Activated naive CD4-positive, alpha-beta T cell (primary cell): ENCODE data around the gene OR5B21.

Source experiments
- DNase-seq, 4 experiments: peaks; one replicate each; lab custom pipeline; 2025; lab: John Stamatoyannopoulos, UW

OR5B21 gene

DNA sequence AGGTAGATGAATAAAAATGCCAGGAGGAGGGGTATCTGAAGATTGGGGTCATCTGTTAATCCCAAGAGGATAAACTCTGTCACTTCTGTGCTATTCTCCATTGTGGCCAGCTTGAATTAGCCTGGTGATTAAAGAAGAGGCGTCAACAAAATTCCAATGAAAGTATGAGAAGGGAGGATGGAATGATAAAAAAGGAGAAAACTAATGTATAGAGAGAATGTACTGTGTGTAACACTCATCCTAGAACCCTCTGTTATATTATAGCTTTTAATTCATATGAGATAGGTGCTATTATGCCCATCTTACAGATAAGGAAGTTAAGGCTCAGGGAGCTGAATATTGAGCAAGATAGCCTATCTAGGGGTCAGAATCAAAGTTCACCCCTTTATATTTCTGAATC, at the start of gene OR5B21:
Gene OR5B21, minus strand, starts transcription at position 101 of the 400 bp plus-strand sequence. Its CDS starts 0 bp downstream, at position 101.
- DNase-seq, result no peak

GRCh38 chr11:58549644-58550043, 41.7 kb upstream of the OR5B21 start:
- DNase-seq, result no peak

GRCh38 chr11:58546841-58547240, 38.9 kb upstream of the OR5B21 start:
- no peak for DNase-seq

DNA sequence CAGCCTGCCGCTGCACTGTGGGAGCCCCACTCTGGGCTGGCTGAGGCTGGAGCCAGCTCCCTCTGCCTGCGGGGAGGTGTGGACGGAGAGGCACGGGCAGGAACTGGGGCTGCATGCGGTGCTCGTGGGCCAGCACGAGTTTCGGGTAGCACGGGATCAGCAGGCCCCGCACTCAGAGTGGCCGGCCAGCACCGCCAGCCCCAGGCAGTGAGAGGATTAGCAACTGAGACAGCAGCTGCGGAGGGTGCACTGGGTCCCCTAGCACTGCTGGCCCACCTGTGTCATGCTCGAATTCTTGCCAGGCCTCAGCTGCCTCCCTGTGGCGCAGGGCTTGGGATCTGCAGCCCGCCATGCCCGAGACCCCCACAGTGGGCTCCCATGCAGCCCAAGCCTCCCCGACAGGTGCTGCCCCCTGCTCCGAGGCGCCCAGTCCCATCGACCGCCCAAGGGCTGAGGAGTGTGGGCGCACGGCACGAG, 24.0 kb upstream of the OR5B21 start:
- DNase-seq, result no peak

DNA sequence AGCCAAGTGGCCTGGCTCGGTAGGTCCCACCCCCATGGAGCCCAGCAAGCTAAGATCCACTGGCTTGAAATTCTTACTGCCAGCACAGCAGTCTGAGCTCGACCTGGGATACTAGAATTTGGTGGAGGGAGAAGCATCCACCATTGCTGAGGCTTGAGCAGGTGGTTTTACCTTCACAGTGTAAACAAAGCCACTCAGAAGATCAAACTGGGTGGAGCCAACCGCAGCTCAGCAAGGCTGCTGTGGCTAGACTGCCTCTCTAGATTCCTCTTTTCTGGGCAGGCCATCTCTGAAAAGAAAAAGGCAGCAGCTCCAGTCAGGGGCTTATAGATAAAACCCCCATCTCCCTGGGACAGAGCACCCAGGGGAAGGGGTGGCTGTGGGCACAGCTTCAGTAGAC, 22.3 kb upstream of the OR5B21 start:
- peak in 1 of 4 experiments; percentile 17 for DNase-seq

DNA sequence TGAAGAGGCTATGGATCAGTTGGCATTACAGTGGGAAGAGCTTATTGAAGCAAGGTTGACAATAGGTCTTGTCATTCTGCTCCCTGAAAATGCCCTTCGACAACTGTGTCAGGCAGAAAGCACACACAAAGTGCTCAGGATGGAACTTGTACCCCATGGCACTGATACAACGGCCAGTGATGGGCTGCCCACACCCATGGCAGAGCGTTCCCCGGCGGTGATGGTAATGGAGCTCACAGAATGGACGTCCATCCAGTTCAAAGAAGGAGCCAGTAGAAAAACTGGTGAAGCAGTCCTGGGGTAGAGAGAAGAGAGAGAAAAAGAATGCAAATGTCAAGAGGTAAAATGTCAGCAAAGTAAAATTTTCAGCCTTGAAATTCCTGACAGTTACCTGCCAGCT, 19.5 kb upstream of the OR5B21 start:
- no peak for DNase-seq

GRCh38 chr11:58526721-58527120, 18.8 kb upstream of the OR5B21 start:
- DNase-seq, result no peak

DNA sequence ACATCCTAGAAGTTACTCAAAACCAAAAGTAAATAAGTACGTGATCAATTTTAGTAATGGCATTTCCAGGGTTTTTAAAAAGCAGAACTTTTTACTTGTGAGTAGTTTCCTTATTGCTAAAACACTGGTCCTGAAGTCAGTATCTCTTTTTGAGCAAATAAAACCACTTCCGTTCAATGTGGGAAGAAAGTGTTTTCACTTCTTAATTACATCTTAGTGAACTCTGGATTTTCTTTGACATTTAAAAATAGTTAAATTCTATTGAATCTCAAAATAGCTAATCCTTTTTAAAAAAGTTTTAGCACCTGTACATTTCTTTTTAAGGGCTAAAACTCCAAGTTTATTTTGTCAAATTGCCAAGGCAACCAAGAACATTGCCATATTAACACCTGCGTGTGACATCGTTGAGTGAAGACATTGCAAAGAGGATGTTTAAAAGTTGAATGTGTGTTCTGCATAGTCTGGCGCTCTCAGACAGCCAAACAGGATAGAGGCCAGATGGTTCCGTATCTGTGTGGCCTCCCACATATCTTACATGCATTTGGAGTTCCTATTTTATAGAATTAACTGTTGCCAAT, 17.2 kb upstream of the OR5B21 start:
- DNase-seq, result peak in 1 of 4 experiments; percentile 4

- DNase-seq, result peak in 1 of 4 experiments; percentile 29
Measured at GRCh38 chr11:58524232-58525036, 16.5 kb upstream of the OR5B21 start.

DNA sequence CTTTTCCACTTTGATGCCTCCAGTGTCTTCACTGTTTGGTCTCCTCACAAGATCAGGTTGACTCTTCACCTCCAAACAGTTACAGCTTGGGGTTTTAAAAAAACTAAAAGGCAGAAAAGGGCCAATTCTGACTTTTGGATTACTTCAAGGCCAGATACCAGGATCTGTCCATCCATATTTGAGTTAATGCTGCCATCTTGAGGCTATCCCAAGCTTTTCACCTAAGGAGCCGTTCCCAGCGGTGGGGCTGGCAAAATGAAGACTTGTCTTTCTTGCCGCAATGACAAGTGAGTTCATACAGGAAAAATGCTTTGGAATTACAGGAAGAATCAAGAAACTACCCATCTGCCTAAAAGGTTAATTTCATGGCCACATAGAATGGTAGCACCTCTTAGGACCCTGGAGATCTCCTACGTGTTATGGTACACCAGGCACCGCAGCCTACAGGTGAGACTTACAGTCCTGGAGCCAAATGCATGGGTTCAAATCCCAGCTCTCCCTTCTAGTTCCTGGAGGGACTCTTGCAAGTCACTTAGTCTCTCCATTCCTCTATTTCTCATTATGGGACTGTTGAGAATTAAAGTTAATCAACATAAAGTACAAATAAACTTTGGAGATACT, 6.0 kb upstream of the OR5B21 start:
- no peak for DNase-seq

- no peak for DNase-seq
Measured at GRCh38 chr11:58511636-58512035, 3.7 kb upstream of the OR5B21 start.

- DNase-seq, result no peak
Measured at GRCh38 chr11:58509748-58510147, 1.8 kb upstream of the OR5B21 start.

- no peak for DNase-seq
Measured at GRCh38 chr11:58508814-58509213, 909 bp upstream of the OR5B21 start.

- DNase-seq, result no peak
Measured at GRCh38 chr11:58507355-58507754, 550 bp downstream of the OR5B21 start.

DNA sequence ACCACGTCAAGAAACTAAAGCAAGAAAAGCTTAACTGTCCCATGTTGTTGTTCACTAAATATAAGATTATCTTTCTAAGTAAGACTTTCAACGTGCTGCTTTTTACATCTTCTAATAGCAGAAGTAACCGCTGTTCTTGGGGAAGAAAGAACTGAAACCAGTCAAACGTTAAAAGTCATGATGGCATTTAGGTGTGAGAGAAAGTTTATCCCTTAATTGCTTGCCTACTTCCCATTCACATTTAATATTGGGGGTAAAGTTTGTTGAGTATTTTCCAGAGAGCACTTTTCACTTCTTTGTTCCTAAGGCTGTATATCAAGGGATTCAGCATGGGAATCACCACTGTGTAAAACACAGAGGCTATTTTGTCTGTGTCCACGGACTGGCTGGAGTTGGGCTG, 970 bp downstream of the OR5B21 start:
- no peak for DNase-seq

- DNase-seq, result no peak
Measured at GRCh38 chr11:58505849-58506248, 2.1 kb downstream of the OR5B21 start.

DNA sequence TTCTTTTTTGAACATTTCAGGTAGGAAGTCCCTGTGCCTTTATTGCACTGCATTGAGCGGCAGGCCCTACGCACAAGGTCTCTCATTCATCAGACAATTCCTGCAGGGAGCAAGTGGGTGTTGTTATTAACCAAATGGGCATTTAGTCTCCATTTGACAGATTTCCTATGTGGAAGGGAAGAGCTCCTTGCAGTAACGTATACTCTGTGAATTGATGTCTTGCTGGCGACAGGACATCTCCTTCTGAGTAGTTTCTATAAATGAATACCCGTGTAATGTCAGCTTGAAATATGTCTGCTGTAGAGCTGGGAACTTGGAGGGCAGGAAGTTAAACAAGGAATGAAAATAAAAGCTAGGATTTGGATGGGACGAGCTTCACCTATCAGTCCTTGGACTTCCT, 3.7 kb downstream of the OR5B21 start:
- DNase-seq, result no peak

- DNase-seq, result no peak
Measured at GRCh38 chr11:58503361-58503856, 4.5 kb downstream of the OR5B21 start.

DNA sequence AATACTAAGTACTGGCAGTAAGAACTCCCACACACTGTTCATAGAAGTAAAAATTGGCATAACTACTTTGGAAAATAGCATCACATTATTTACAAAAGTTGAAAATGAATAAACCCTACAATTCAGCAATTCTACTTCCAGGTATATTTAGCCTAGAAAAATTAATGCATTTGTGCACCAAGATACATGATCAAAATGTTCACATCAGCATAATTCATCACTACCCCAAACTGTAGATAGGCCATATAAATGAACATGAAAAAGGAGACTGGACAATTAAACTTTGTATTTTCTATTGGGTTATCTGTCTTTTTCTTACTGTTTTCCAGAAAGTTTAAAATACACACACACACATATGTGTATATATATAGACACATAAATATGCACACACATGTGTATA, 5.9 kb downstream of the OR5B21 start:
- DNase-seq, result no peak

DNA sequence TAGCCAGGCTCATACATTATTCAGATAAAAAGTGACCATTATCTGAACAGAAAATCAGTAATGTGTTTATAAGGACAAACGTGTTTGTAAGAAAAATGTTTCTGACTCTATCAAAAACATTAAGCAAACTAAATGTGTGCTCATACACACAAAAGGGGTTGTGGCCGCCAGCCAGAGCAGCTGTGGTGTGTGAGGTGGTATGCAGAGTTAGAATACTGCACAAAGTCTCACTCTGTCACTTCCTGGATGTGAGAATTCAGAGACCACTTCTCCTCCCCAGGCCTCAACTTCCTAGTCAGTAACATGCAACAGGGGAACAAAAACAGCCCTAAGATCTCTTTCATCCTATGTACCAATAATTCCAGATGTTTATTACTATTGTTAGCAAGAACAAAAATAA, 9.4 kb downstream of the OR5B21 start:
- no peak for DNase-seq

DNA sequence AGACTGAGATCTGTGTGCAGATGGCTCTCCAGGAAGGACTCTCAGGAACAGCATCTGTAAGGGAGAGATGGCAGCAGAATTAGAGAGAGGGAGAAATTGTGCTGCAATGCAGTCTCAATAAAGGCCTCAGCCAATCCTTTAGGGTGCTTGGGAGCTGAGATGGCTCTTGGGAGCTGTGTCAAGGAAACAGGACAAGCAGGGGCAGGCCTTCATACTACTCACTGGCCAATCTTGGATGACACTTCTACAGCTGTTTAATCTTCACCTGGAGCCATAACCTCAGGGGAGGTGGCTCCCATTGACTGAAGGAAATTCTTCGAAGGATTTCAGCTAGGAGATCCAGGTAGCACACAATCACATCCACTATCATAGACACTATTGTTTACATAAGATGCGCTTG, 10.0 kb downstream of the OR5B21 start:
- no peak for DNase-seq

GRCh38 chr11:58495906-58496305, 12.0 kb downstream of the OR5B21 start:
- no peak for DNase-seq

- DNase-seq, result no peak
Measured at GRCh38 chr11:58494101-58494500, 13.8 kb downstream of the OR5B21 start.
